HG03571 (cell line): ENCODE data around the gene SLC35B2.
A peak's percentile ranks its signal among the peaks of the same experiment; 100 is the strongest.

ENCODE experiments used
- ATAC-seq: cut with Tn5 transposase; IDR thresholded peaks from one replicate; pipeline ENCODE4 v1.9.1; 2021; ENCODE audit not compliant: unreplicated experiment

Gene SLC35B2

DNA sequence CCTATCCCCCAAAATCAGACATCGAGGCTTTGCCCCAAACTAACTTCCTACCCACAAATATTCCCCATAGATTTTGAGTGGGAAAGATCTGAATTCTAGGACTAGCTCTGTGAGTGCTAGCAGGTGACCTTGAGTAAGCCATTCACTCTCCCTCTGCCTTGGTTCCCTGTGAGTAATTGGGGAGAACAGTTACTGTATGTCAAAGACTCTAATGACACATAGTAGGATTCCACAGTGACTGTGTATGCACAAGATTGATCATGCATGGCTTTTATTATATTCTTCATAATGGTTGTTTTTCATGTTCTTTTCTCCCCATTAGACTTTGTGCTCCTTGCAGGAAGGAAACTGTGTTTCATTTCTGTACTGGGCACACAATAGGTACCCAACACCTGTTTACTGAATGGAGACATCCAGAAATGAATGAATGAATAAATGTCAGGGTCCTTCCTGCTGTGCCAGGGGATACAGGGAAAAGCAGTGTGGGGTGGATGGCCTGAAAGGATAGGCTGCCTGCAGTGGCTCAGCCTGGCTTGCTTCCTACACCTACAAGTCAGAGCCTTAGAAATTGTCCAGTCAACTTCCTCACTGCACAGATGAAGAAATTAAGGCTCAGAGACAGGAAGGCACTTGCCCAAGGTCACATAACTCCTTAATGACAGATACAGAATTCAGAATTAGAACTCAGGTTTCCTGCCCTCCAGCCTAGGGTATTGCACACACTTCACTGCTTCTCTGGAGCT lies 12.0 kb upstream of the SLC35B2 start:
- no peak for ATAC-seq

- ATAC-seq: no peak
These were observed 10.8 kb upstream of the SLC35B2 start for GRCh38 chr6:44268095-44268628.

GRCh38 chr6:44267252-44267651 lies 9.9 kb upstream of the SLC35B2 start:
- ATAC-seq: no peak

DNA sequence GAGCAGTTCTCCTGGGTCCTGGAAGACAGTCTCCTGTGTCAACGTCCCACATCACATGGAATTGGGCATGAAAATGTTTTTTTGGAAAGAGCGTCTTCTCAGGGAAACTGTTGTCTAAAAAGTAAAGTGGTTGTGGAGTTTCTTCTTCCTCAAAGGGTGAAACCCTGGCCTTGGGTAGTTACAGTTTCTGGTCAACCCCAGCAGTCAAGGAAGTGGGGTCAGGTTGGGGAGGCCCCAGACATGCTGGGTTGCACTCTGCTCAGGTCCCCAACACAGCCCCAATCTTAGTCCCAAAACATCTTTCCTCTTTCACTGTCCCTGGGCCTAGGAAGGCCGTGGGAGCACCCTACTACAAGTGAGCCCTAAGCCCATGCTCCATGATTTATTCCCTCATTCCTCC lies 9.0 kb upstream of the SLC35B2 start:
- ATAC-seq: peak; percentile 27

DNA sequence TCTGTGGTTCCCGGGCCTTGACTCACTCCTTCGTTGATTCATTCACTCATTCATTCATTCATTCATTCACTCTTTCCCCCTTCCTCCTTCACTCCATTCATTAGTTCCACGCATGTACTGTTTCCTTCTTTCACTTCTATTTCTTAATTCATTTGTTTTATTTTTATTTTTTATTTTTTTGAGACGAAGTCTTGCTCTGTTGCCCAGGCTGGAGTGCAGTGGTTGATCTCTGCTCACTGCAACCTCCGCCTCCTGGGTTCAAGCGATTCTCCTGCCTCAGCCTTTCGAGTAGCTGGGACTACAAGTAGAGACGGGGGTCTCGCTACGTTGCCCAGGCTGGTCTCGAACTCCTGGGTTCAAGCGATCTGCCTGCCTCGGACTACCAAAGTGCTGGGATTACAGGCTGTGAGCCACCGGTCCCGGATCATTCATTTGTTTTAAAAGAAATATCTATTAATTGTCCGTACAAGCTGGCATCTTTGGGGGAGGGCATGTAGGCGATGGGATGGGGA lies 8.4 kb upstream of the SLC35B2 start:
- ATAC-seq: no peak

GRCh38 chr6:44265007-44265721 lies 7.8 kb upstream of the SLC35B2 start, which contains the start of gene NFKBIE:
NFKBIE (minus strand) TSS chr6:44265551; CDS start chr6:44265346, 205 bp downstream.
- ATAC-seq: peak; percentile 34

- peak; percentile 29 for ATAC-seq
These were observed 7.1 kb upstream of the SLC35B2 start for GRCh38 chr6:44264154-44265006.

DNA sequence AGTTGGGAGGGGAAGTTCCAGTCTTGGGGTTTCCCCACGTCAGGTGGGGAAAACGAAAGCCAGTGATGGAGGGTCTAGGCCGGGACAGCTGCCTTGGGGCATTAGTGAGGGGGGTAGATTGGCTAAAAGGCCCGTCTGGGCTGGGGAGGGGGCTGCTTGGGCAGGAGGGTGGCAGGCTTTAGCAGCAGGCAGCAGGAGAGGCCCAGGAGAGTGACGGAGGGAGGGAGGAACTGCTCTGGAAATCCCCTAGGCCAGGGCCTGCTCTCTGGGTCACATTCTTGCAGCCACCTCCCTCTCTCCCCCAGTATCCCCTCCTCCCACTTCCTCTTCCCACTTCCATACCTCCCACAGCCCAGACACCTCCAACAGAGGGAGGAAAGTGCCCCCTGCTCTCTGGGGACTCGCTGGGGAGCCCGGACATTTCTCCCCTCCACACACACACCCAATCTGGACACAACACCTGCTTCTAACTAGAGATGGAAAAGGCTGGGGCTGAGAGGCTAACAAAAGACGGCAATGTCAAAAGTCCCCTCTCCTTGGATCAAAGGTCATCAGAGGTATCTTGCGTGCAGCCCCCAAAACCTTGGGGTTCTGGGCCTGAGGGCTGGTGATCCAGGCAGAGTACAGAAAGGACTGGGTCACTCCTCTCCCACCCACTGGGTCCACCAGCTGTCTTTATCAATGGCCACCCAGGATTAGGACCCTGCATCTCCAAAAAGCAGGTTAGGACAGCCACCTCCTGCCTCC lies 6.2 kb upstream of the SLC35B2 start:
- no peak for ATAC-seq

GRCh38 chr6:44262467-44263353 lies 5.4 kb upstream of the SLC35B2 start:
- no peak for ATAC-seq

DNA sequence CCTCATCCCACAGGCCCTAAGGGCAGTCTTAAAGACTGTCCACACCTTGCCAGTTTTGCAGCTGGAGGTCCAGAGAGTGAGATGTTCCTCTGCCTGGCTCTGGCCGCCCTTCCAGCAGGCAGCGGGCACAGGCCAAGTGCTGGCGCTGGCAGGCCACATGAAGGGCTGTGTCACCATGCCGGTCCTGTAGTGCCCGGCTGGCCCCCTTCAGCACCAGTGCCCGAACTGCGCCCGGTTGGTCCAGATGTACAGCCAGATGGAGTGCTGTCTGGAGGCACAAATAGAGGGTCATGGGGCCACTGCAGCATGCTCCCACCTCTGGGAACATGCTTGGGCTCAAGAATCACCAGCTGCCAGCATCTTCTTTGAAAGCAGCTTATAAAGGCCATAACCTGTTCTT lies 4.3 kb upstream of the SLC35B2 start:
- no peak for ATAC-seq

DNA sequence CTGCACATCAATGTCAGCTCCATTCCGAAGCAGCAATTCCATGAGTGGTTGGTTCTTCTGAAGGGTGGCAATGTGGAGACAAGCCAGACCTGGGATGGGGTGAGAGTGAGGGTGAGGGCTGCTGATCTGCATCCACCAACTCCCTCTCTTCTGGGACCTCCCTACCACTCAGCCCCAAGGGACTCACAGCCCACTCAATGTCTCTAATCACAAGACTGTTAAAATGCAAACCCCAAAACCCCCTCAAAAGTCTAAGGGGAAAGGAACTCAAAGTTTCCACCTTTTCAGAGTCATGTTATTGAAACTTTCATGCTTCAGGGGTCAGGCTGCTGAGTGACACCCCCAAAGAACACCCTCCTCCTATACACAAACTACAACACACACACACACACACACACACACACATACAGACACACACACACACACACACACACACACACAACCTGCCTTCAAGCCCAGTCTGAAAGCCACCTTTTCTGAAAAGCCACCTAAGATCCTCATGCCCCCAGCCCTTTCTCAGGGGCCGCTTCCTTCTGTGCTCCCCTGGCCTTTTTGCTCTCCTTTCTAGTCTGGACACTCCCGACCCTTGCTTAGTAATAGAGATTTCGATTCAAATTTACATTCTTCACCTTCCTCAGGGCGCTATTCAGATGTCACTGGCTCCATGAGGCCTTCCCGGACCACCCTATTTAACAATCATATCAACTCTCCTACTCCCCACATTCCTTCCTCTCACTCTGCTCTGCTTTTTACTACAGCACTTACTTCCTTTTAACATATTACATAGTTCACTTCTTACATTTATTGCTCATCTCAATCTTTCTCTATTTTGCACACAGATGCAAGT lies 3.3 kb upstream of the SLC35B2 start:
- ATAC-seq: no peak

DNA sequence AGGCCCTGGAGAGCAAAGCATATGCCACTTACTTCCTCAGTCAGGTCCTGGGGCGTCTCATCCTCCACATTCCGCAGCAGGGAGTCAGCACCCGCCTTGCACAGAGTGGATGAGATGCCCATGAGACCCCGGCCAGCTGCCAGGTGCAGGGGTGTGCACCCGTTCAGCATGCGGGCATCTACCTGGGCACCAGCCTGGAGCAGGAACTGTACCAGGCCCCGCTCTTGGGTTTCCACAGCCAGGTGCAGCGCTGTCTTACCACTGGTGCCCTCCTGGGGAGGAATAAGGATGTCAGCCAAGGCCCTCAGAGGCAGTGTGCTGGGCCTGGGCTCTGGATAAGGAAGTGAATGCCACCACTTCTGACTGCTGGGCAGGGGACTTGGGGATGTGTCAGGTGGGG lies 2.7 kb upstream of the SLC35B2 start:
- no peak for ATAC-seq

- ATAC-seq: no peak
These were observed 1.6 kb upstream of the SLC35B2 start for GRCh38 chr6:44258921-44259320.

DNA sequence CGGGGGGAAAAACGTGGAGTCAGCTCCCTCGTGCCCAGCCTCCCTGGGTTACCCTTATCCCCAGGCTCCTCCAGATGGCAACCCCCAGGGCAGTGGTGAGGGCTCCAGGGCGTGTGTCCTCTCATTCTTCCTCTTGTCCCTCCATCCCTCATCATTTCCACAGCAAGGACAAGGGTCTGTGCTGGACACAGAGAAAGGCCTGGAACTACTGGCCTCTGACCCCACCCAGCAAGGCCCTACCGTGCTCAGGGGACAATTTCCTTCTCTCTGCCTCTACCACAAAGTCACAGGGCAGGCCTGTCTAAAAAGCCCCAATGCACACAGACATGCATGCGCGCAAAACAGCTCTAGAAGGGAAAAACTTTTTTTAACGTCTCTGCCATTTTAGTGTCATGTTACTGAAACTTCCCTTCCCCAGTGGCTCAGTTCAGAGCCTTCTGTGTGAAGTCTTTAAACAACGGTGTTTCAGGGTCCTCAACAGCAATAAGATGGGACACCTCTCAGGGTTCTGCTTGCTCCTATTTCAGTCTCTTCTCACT lies 1.1 kb upstream of the SLC35B2 start:
- no peak for ATAC-seq

- peak; percentile 22 for ATAC-seq
These were observed 511 bp upstream of the SLC35B2 start for GRCh38 chr6:44257753-44258324.

DNA sequence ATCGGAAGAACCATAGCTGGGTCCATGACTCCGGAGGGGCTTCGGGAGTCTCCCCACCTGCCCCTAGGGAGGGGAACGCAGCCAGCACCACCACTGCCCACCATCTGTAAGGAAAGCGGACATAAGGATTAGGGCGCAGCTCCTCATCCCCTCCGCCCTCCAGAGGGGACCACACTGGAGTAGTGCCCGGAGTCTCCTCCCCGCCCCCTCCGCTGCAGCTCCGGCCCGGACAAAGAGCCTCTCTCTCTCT lies 628 bp downstream of the SLC35B2 start:
- no peak for ATAC-seq

DNA sequence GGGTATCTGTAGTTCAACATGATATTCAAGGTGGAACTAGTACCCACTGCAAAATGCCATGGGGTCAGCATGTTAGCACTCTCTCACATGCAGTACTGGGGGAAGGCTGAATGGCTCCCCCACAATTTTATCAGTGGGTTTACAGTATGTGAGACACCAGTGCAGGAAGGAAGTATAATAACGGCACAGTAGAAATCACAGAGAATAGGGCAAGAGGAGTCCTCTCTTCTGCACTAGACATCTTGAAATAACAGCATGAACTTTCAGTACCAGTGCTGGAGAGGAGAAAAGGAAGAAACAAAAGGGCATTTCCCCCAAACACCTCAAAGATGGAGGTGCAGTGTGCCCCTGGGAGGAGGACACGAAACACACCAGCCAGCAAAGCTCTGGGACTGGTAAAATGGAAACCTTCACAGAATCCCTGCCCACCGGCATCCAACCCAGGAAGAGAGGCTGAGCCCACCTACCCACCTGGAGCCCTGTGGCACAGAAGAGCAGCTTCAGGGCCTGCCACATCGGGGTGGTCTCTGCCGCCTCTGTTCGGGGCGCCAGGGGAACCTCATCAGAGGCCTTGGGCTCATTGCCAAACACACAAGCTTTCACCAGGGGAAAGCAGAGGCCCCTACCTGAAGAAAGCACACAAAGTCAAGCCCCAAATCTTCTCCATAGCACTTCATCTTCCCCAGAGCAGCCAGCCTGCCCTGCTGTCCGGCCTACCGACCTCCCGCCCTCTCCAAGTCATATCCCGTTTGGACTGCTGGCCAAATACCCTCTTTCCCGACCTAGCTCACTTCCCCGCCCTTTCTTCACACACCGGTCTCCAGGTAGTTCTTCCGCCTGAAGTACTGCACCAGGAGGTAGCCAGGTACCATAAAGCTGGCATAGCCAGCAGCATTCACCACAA lies 1.2 kb downstream of the SLC35B2 start:
- no peak for ATAC-seq
